OCI-LY7 (cell line): ENCODE data around the gene KLHL17.
A peak's percentile ranks its signal among the peaks of the same experiment; 100 is the strongest.

Source experiments
- EZH2phosphoT487 ChIP-seq: fragments of 200-600 bp; sonication (generic); IDR thresholded peaks from 2 replicates; pipeline ENCODE4 v1.6.1; 2018; ENCODE audit warnings: low read depth, borderline replicate concordance, mild to moderate bottlenecking, mixed run types, antibody characterized with exemption, low read length, moderate library complexity, mixed read lengths
- TF ChIP-seq, protein P1 (sequence below): fragments of 200-600 bp; sonication (generic); conservative IDR thresholded peaks from 2 replicates; pipeline ENCODE4 v1.5.1; 2014; ENCODE audit warnings: mild to moderate bottlenecking, antibody characterized with exemption, low read length, moderate library complexity, mixed read lengths

DNA sequence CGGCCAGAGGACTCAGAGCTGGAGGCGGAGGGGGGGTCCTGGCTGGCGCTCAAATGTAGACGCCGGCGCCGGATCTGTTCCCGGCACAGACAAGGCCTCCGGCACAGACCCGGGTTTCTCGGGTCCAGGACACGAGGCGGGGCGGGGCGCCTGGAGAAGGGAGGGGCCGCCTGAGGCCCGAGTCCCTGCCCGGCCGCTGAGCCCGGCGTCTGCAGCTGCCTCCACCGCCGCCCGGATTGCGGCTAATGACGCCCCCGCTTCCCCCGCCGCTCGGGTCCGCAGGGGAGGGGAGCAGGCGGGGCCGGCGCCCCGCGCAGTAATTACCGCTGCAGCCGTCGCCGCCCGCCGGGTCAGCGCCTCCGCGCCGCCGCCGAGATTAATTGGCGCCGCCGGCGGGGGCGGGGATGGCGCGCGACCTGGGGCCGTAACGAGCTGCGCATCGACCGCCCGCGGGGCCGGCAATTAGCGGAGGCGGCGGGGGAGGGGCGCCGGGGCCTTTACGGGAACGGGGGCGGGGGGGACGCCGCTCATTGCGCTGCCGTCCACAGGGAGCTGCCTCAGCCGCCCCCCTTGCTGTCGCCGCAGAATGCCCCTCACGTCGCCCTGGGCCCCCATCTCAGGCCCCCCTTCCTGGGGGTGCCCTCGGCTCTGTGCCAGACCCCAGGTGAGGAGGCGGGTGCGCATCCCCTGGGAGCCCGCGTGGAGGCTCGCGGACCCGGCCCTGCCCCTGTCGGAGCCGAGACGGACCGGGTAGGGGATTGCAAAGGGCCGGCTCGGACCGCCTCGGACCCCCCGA lies 18.6 kb upstream of the KLHL17 start:
- TF ChIP-seq, protein P1, sequence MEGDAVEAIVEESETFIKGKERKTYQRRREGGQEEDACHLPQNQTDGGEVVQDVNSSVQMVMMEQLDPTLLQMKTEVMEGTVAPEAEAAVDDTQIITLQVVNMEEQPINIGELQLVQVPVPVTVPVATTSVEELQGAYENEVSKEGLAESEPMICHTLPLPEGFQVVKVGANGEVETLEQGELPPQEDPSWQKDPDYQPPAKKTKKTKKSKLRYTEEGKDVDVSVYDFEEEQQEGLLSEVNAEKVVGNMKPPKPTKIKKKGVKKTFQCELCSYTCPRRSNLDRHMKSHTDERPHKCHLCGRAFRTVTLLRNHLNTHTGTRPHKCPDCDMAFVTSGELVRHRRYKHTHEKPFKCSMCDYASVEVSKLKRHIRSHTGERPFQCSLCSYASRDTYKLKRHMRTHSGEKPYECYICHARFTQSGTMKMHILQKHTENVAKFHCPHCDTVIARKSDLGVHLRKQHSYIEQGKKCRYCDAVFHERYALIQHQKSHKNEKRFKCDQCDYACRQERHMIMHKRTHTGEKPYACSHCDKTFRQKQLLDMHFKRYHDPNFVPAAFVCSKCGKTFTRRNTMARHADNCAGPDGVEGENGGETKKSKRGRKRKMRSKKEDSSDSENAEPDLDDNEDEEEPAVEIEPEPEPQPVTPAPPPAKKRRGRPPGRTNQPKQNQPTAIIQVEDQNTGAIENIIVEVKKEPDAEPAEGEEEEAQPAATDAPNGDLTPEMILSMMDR = no peak
- peak; percentile 31; the same call in 1 of the 2 replicates for TF ChIP-seq EZH2phosphoT487
